Measurements from ENCODE around the gene IBTK.

The IBTK gene

DNA sequence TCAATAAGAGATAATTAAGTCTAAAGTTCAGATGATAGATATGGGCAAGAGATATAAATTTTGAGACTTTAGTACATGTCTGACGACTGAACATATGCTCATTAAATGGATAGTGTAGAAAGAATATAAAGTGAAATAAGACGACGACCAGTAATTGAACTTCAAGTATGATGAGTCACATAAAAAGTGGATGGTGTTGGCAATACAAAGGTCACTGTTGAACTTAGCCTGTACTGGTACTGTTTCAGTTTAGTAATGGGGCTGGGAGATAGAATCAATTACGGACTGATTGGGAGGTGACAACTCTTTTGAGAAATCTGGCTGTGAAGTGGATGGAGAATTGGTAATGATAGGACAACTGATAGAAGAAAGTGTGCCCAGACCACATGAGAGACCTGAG, 68.1 kb downstream of the IBTK start:
- TF ChIP-seq, protein P1, sequence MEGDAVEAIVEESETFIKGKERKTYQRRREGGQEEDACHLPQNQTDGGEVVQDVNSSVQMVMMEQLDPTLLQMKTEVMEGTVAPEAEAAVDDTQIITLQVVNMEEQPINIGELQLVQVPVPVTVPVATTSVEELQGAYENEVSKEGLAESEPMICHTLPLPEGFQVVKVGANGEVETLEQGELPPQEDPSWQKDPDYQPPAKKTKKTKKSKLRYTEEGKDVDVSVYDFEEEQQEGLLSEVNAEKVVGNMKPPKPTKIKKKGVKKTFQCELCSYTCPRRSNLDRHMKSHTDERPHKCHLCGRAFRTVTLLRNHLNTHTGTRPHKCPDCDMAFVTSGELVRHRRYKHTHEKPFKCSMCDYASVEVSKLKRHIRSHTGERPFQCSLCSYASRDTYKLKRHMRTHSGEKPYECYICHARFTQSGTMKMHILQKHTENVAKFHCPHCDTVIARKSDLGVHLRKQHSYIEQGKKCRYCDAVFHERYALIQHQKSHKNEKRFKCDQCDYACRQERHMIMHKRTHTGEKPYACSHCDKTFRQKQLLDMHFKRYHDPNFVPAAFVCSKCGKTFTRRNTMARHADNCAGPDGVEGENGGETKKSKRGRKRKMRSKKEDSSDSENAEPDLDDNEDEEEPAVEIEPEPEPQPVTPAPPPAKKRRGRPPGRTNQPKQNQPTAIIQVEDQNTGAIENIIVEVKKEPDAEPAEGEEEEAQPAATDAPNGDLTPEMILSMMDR (conservative IDR thresholded peaks at IDR 0.05; ENCODE audit: low read depth, low read length): no peak
- peak; percentile 17 for DNase-seq (ENCODE audit: low read depth)
- no peak overlapping the region for H3K4me3 ChIP-seq (ENCODE audit: low read depth, low read length)

DNA sequence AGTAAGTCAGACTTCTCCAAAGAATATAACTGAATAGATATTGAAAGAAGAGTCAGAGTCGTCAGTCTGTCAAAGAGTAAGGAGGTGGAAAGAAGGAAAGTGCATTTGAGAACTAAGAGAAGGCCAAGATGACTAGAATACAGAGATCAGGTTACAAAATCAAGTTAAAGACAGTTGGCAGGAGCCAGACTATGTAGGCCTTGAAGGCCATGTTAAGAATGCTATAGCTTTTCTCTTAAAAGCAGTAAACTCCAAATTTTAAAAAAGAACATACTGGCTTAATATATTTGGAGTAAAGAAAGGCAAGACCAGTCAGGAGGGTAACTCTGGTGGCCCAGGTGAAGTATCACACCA, 68.8 kb downstream of the IBTK start:
- peak; percentile 60 for DNase-seq (ENCODE audit: low read depth)
- TF ChIP-seq, protein P1 (conservative IDR thresholded peaks at IDR 0.05; ENCODE audit: low read depth, low read length): no peak
- no peak overlapping the region for H3K4me3 ChIP-seq (ENCODE audit: low read depth, low read length)

GRCh38 chr6:82178077-82178758, 69.3 kb downstream of the IBTK start:
- TF ChIP-seq, protein P1 (conservative IDR thresholded peaks at IDR 0.05; ENCODE audit: low read depth, low read length): peak; percentile 68
- no peak overlapping the region for H3K4me3 ChIP-seq (ENCODE audit: low read depth, low read length)
- DNase-seq (ENCODE audit: low read depth): peak; percentile 78

DNA sequence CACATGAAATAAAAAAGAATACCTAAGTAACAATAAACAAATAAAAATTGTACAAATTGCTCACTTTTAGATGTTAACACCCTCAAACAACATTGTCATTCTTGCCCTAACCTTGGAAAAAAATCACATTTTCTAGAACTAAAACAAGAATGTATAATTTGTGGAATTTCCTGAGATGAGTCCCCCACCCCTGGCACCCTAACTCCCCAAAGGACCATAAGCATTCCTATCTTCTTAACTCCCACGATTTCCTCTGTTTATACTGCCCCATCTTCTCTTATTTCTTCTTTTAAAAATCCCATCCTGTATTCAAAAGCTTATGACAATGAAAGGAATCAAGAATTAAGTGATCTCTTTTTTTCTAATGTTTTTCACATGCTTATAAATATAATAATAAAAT, 70.9 kb downstream of the IBTK start:
- no peak overlapping the region for H3K4me3 ChIP-seq (ENCODE audit: low read depth, low read length)
- peak; percentile 28 for DNase-seq (ENCODE audit: low read depth)
- TF ChIP-seq, protein P1 (conservative IDR thresholded peaks at IDR 0.05; ENCODE audit: low read depth, low read length): no peak

DNA sequence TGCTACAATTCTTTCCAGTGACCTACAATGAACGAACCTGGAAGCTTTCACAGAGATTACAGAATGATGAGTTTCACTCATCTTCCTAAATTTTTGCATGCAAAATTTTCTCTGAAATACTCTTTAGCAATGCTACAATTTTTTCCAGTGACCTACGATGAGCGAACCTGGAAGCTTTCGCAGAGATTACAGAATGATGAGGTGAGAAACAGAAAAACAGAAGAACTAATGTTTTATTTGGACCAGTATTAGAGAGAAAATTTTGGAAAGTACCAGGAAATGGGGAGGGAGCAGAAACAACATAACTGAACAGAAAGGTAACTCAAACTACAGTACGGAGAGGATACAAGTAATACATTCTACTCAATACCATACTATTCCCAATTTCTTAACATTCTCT, 75.0 kb downstream of the IBTK start:
- H3K4me3 ChIP-seq (ENCODE audit: low read depth, low read length): no peak overlapping the region
- TF ChIP-seq, protein P1 (conservative IDR thresholded peaks at IDR 0.05; ENCODE audit: low read depth, low read length): no peak
- DNase-seq (ENCODE audit: low read depth): no peak

DNA sequence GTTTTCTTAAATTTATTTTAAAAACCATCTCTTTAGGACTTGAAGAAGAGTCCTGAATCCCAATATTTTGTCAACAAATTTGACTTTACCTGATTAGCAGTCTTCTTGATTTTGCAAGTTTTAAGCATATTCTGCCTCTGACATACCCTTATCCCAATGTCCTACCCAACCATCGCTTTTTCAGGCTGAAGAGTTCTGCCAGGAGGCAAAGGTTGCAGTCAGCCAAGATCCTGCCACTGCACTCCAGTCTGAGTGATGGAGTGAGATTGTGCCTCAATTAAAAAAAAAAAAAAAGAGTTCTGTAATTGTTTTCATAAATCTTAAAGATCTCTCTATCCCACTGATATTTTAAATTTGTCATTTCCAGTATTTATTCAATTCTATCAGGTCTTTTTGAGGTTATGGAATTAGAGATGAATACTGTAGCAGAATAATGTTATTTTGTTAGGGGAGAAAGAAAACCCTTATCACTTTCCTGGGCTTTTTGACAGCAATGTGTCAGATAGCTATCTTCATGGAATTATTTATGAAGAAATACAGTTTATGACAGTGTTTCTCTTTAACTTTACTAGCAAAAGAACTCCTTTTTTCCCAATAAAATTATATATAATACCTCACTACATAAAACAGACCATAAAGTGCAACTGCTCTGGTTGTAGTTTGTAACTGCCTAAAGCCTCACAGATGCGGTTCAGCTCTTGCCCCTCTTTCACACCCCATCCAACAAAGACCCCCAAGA, 78.2 kb downstream of the IBTK start:
- no peak for DNase-seq (ENCODE audit: low read depth)
- TF ChIP-seq, protein P1 (conservative IDR thresholded peaks at IDR 0.05; ENCODE audit: low read depth, low read length): no peak
- H3K4me3 ChIP-seq (ENCODE audit: low read depth, low read length): no peak overlapping the region

GRCh38 chr6:82166493-82166892, 81.1 kb downstream of the IBTK start:
- H3K4me3 ChIP-seq (ENCODE audit: low read depth, low read length): no peak overlapping the region
- DNase-seq (ENCODE audit: low read depth): no peak
- TF ChIP-seq, protein P1 (conservative IDR thresholded peaks at IDR 0.05; ENCODE audit: low read depth, low read length): no peak

All from choroid plexus epithelial cell (primary cell).